Muscle layer of duodenum (tissue), 2 donors: ENCODE measurements around the gene CCDC85B.
"Not testable (repeated sequence)": the region's sequence is repeated elsewhere in the genome, so short reads cannot be mapped to it uniquely, and the experiment has no call there.

Source experiments
- H3K27ac ChIP-seq: one replicate; pipeline ENCODE4 v1.7.0; 2013; ENCODE audit warnings: mild to moderate bottlenecking, low read length
- H3K27me3 ChIP-seq: one replicate; pipeline ENCODE4 v1.7.0; 2013; ENCODE audit warnings: low read depth, mild to moderate bottlenecking, control low read depth, low read length
- H3K36me3 ChIP-seq, 2 donors: one replicate each; pipeline ENCODE4 v1.7.0; 2013; ENCODE audit warnings: low read length in 2 of 2, control low read depth in 1 of 2, mild to moderate bottlenecking in 1 of 2; ENCODE audit not compliant: insufficient read depth in 2 of 2, control insufficient read depth in 1 of 2
- H3K4me1 ChIP-seq, 2 donors: one replicate each; pipeline ENCODE4 v1.7.0; 2013; ENCODE audit warnings: low read length in 2 of 2, mild to moderate bottlenecking in 2 of 2, control low read depth in 1 of 2, moderate library complexity in 1 of 2; ENCODE audit not compliant: insufficient read depth in 2 of 2, control insufficient read depth in 1 of 2
- H3K4me3 ChIP-seq, 2 donors: one replicate each; pipeline ENCODE4 v1.7.0; 2013; ENCODE audit warnings: low read length in 2 of 2, low read depth in 1 of 2, mild to moderate bottlenecking in 1 of 2
- H3K9me3 ChIP-seq, 2 donors: one replicate each; pipeline ENCODE4 v1.7.0; 2013; ENCODE audit warnings: low read length in 2 of 2, control low read depth in 1 of 2, mild to moderate bottlenecking in 1 of 2; ENCODE audit not compliant: control insufficient read depth in 1 of 2
- donor health status: healthy.

Gene CCDC85B

GRCh38 chr11:65884716-65885092 lies 5.8 kb upstream of the CCDC85B start:
- Histone ChIP-seq H3K4me3 (no peak overlapping the region), H3K4me1 (peaks cover 8 to 24% of the 10 kb centered on the region in 2 donors), H3K36me3 (peaks cover 18 to 29% of the 10 kb centered on the region in 2 donors), H3K27ac (no peak overlapping the region), H3K27me3 (no peaks in the 10 kb centered on the region), H3K9me3 (no peaks in the 10 kb centered on the region)

- Histone ChIP-seq H3K9me3 (no peaks in the 10 kb centered on the region), H3K4me3 (no peak overlapping the region), H3K27me3 (no peaks in the 10 kb centered on the region), H3K27ac (no peak overlapping the region), H3K4me1 (peaks cover 13 to 28% of the 10 kb centered on the region in 2 donors), H3K36me3 (peaks cover 18 to 29% of the 10 kb centered on the region in 2 donors)
These were observed 5.2 kb upstream of the CCDC85B start for GRCh38 chr11:65885231-65885630.

GRCh38 chr11:65885808-65886536 lies 4.5 kb upstream of the CCDC85B start:
- Histone ChIP-seq H3K4me1 (peaks cover 13 to 29% of the 10 kb centered on the region in 2 donors), H3K9me3 (no peaks in the 10 kb centered on the region), H3K27me3 (no peaks in the 10 kb centered on the region), H3K36me3 (peaks cover 18 to 29% of the 10 kb centered on the region in 2 donors), H3K27ac (no peak overlapping the region), H3K4me3 (no peak overlapping the region)

- no peaks in the 10 kb centered on the region for H3K27me3 ChIP-seq
- peak overlapping the region; percentile 63 to 67 for H3K4me3 ChIP-seq
- no peaks in the 10 kb centered on the region for H3K9me3 ChIP-seq
- peak overlapping the region; percentile 97 for H3K27ac ChIP-seq
- peaks cover 18 to 29% of the 10 kb centered on the region in 2 donors for H3K36me3 ChIP-seq
- H3K4me1 ChIP-seq, result peaks cover 15 to 40% of the 10 kb centered on the region in 2 donors
These were observed 3.4 kb upstream of the CCDC85B start for GRCh38 chr11:65886826-65887722.

GRCh38 chr11:65887723-65888162 lies 2.7 kb upstream of the CCDC85B start:
- peaks cover 18 to 23% of the 10 kb centered on the region in 2 donors for H3K36me3 ChIP-seq
- no peaks in the 10 kb centered on the region for H3K27me3 ChIP-seq
- H3K4me1 ChIP-seq, result peaks cover 17 to 47% of the 10 kb centered on the region in 2 donors
- H3K9me3 ChIP-seq, result no peaks in the 10 kb centered on the region
- peak overlapping the region; percentile 63 to 67 for H3K4me3 ChIP-seq
- H3K27ac ChIP-seq, result peak overlapping the region; percentile 97

- peaks cover 17 to 53% of the 10 kb centered on the region in 2 donors for H3K4me1 ChIP-seq
These were observed 2.2 kb upstream of the CCDC85B start, which contains the start of gene FIBP for GRCh38 chr11:65888163-65888814. Gene FIBP (minus strand): TSS chr11:65888471. CDS start chr11:65888418, 53 bp downstream.

GRCh38 chr11:65891219-65892136 lies 1.0 kb downstream of the CCDC85B start:
- no peaks in the 10 kb centered on the region for H3K9me3 ChIP-seq
- peak overlapping the region; percentile 72 for H3K27ac ChIP-seq
- no peaks in the 10 kb centered on the region for H3K27me3 ChIP-seq
- H3K4me1 ChIP-seq, result peaks cover 17 to 54% of the 10 kb centered on the region in 2 donors
- H3K4me3 ChIP-seq, result peak overlapping the region; percentile 59 to 82
- H3K36me3 ChIP-seq, result no peaks in the 10 kb centered on the region

More at GRCh38 chr11:65888163-65888814, 2.2 kb upstream of the CCDC85B start, which contains the start of gene FIBP:
- Histone ChIP-seq H3K4me3 (peak within 1 kb of the TSS; percentile 63 to 67), H3K27me3 (no peaks in the 10 kb centered on the region), H3K9me3 (no peaks in the 10 kb centered on the region), H3K27ac (peak within 1 kb of the TSS; percentile 97), H3K36me3 (peaks cover 17 to 18% of the 10 kb centered on the region in 2 donors)

- H3K27me3 ChIP-seq, H3K36me3 ChIP-seq, H3K9me3 ChIP-seq: not testable (repeated sequence)
- Histone ChIP-seq H3K4me1 (peaks cover 17 to 48% of the 10 kb centered on the region in 2 donors), H3K4me3 (peak overlapping the region; percentile 59 to 82), H3K27ac (peak overlapping the region; percentile 72)
These were observed 1.7 kb downstream of the CCDC85B start for GRCh38 chr11:65892137-65892540.

GRCh38 chr11:65892661-65893317 lies 2.3 kb downstream of the CCDC85B start:
- Histone ChIP-seq H3K4me1 (peaks cover 12 to 41% of the 10 kb centered on the region in 2 donors), H3K27ac (no peak overlapping the region), H3K27me3 (no peaks in the 10 kb centered on the region), H3K4me3 (peak overlapping the region in 1 of 2 donors; percentile 82), H3K9me3 (no peaks in the 10 kb centered on the region), H3K36me3 (no peaks in the 10 kb centered on the region)
